ENCODE data around the gene CS. TPM values are rescaled to one million over a fixed set of nuclear protein-coding genes. Genes with fewer than 3 reads are reported as not detected.

CS gene
- polyA plus RNA-seq, 1 of the 3 experiments (the other 2 are of a cell fraction) = 121 TPM

DNA sequence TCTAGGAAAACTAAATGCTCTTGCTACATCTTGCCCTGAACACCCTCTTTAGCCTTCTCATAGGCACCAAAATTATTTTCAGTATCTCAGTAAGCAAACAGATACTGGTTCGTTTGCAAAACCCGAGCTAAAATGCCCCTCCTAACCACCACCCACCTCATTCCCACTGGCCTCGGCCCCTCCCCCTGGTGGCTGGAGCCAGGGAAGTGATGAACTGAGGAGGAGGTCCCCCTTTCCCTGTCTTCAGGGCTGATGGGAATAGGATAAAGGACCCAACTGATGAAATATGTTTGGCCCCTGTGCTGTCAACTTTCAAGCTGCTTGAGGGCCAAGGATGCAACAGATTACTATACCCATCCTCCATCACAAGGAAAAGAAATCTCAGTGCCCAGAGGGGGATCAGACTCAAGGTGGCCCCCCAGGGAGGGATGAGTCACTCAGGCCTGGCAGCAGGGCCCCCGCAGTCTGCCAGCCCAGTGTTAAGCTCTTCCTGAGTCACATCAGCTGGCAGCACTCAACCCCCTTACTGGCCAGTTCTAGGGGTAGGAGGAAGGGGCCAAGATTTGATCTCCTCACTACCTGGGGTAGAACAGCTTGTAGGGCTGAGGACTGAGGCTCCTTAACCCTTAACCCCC lies 43.7 kb downstream of the CS start:
- Histone ChIP-seq H3F3A (replicated peaks; ENCODE audit: insufficient read depth) (peaks cover 35% of the 10 kb centered on the region), H3K9me2 (no peaks in the 10 kb centered on the region), H3K79me2 (ENCODE audit: insufficient read depth) (peaks cover 64% of the 10 kb centered on the region), H4K20me1 (ENCODE audit: insufficient read depth) (peaks cover 23% of the 10 kb centered on the region), H3K4me3 (ENCODE audit: low read depth in 2 of 2, low read length in 1 of 2) (peak overlapping the region; percentile 90 to 95), H3K9ac (peak overlapping the region; percentile 91), H3K9me3 (no peaks in the 10 kb centered on the region), H3K27me3 (ENCODE audit: insufficient read depth) (no peaks in the 10 kb centered on the region), H2AFZ (ENCODE audit: low read depth) (no peak overlapping the region), H3K4me1 (ENCODE audit: control insufficient read depth in 1 of 2, insufficient read depth in 2 of 2, low read depth in 1 of 2, low read length in 1 of 2) (peaks cover 11 to 19% of the 10 kb centered on the region in 2 experiments), H3K27ac (ENCODE audit: low read depth in 2 of 2, low read length in 1 of 2) (peak overlapping the region in 1 of 2 experiments; percentile 75; a peak in 3 of 4 replicates), H3K4me2 (peak overlapping the region; percentile 97), H3K36me3 (replicated peaks in 1 of 2; ENCODE audit: control insufficient read depth in 1 of 2, insufficient read depth in 2 of 2, low read length in 1 of 2) (peaks cover 46 to 47% of the 10 kb centered on the region in 2 experiments)
- ChIA-PET CTCF (interaction anchor here (0.9 to 5.4 kb wide), 15 partner anchors 9 to 208 kb away, joined by 3 to 58 read pairs (median 7); partner anchors contain the start of genes COQ10A, RNF41 and SMARCC2), POLR2A (no interaction called here)
- 11% methylated on average over 3 of the region's 4 CpGs for WGBS (ENCODE audit: low lambda C conversion rate)
- no peak for DNase-seq
- TF ChIP-seq JUND (IDR thresholded peaks at IDR 0.05) (peak; percentile 78), YY1 (IDR thresholded peaks at IDR 0.05; ENCODE audit: low read depth) (no peak), EP300 (IDR thresholded peaks at IDR 0.05; ENCODE audit: borderline replicate concordance in 1 of 2, low read depth in 1 of 2, low read length in 1 of 2) (0 out of 4 replicates have a peak, but pooled peaks of 1 of the 2 experiments have one; percentile 30), RXRA (IDR thresholded peaks at IDR 0.05; ENCODE audit: borderline replicate concordance, low read depth) (no peak), SIN3A (IDR thresholded peaks at IDR 0.05; ENCODE audit: borderline replicate concordance, low read depth, low read length) (no peak), MEF2A (IDR thresholded peaks at IDR 0.05; ENCODE audit: borderline replicate concordance, low read depth) (no peak), USF2 (IDR thresholded peaks at IDR 0.05; ENCODE audit: borderline replicate concordance, low read depth, low read length) (no peak), USF1 (IDR thresholded peaks at IDR 0.05; ENCODE audit: borderline replicate concordance, low read depth) (no peak), SMC3 (IDR thresholded peaks at IDR 0.05; ENCODE audit: low read depth, low read length) (no peak), RAD21 (IDR thresholded peaks at IDR 0.05; ENCODE audit: low read length) (no peak), EZH2phosphoT487 (IDR thresholded peaks at IDR 0.05; ENCODE audit: borderline replicate concordance, low read depth) (no peak), FOXJ3 (CRISPR knock-in tag; IDR thresholded peaks at IDR 0.05) (no peak), POLR2AphosphoS5 (IDR thresholded peaks at IDR 0.05; ENCODE audit: low read depth, low read length) (no peak), TCF12 (IDR thresholded peaks at IDR 0.05) (peak; percentile 50; the same call in 1 of the 2 replicates), FOSL2 (IDR thresholded peaks at IDR 0.05; ENCODE audit: borderline replicate concordance, low read depth) (peak; percentile 92), RFX5 (IDR thresholded peaks at IDR 0.05; ENCODE audit: low read length) (no peak), TEAD4 (IDR thresholded peaks at IDR 0.05; ENCODE audit: borderline replicate concordance, insufficient read depth) (no peak), REST (IDR thresholded peaks at IDR 0.05; ENCODE audit: low read depth, low read length) (no peak), MAX (IDR thresholded peaks at IDR 0.05; ENCODE audit: low read depth) (no peak; the same call in 1 of the 2 replicates), ELF1 (IDR thresholded peaks at IDR 0.05) (no peak), IRF3 (IDR thresholded peaks at IDR 0.05; ENCODE audit: low read depth, low read length) (no peak)
- TF ChIP-seq, protein P1, sequence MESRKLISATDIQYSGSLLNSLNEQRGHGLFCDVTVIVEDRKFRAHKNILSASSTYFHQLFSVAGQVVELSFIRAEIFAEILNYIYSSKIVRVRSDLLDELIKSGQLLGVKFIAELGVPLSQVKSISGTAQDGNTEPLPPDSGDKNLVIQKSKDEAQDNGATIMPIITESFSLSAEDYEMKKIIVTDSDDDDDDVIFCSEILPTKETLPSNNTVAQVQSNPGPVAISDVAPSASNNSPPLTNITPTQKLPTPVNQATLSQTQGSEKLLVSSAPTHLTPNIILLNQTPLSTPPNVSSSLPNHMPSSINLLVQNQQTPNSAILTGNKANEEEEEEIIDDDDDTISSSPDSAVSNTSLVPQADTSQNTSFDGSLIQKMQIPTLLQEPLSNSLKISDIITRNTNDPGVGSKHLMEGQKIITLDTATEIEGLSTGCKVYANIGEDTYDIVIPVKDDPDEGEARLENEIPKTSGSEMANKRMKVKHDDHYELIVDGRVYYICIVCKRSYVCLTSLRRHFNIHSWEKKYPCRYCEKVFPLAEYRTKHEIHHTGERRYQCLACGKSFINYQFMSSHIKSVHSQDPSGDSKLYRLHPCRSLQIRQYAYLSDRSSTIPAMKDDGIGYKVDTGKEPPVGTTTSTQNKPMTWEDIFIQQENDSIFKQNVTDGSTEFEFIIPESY (IDR thresholded peaks at IDR 0.05; ENCODE audit: borderline replicate concordance, low read depth) = no peak
- TF ChIP-seq, protein P2, sequence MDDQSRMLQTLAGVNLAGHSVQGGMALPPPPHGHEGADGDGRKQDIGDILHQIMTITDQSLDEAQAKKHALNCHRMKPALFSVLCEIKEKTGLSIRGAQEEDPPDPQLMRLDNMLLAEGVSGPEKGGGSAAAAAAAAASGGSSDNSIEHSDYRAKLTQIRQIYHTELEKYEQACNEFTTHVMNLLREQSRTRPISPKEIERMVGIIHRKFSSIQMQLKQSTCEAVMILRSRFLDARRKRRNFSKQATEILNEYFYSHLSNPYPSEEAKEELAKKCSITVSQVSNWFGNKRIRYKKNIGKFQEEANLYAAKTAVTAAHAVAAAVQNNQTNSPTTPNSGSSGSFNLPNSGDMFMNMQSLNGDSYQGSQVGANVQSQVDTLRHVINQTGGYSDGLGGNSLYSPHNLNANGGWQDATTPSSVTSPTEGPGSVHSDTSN (IDR thresholded peaks at IDR 0.05) = peak; percentile 33; the same call in 1 of the 2 replicates

Measured in SK-N-SH (cell line).